Left colon (tissue), 2 donors: ENCODE measurements around the gene MTERF4. TPM values are rescaled to one million over a fixed set of nuclear protein-coding genes. Genes with fewer than 3 reads are reported as not detected.

ENCODE experiments used
- ATAC-seq: fragments of 200-7000 bp; cut with Tn5 transposase; one replicate; pipeline ENCODE4 v1.9.1; 2020; ENCODE audit warnings: mild to moderate bottlenecking, moderate library complexity
- DNase-seq, 2 donors: peaks; one replicate each; pipeline ENCODE4 v3.0.0-alpha.2; 2020
- intact Hi-C, 2 donors: fragments of 100-400 bp; cut with DNase I in 1 of 2; cut with micrococcal nuclease in 1 of 2; formaldehyde crosslinking; loops; one replicate each; pipeline versions ENCODE4 v1.11.2 to v1.14.0; 2022; cut with DNase I, micrococcal nuclease
- total RNA-seq, 2 donors: library from RNA; stranded (reverse); fragmentation: NEBNext Ultra II Directional; extraction: Animal tissue kit (Norgen Biotek cat#: 25700); gene quantifications; one replicate each; pipeline ENCODE4 v1.2.1, GENCODE V29; 2021
- donor health status: DM: no; HTN: no; CAD: no.
- donor health status: DM: yes; HTN: yes; CAD: no.

MTERF4 gene
- total RNA-seq, 2 donors from 2014 or later: 27.7 to 28.7 TPM

DNA sequence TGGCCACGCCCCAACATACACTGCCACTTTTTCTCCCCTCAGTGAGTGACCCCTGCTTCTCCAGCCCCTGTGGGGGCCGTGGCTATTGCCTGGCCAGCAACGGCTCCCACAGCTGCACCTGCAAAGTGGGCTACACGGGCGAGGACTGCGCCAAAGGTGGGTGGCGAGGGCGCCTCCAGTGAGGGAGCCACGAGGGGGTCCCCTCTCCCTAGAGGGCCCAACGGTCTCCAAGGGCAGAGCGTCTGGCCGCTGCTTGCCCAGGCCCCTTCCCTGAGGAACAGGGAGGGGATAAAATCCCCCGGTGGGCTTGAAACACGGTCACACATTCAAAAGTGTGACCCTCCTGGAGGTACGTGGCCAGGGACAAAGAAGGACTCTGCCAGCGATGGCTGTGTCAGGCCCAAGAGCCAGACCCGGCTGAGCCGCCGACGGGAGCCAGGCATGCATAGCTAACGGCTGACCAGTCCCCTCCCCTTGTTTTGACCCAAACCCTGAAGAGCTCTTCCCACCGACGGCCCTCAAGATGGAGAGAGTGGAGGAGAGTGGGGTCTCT, 37.2 kb downstream of the MTERF4 start:
- intact Hi-C loops: no loop called here
- no peak for DNase-seq
- no peak for ATAC-seq

DNA sequence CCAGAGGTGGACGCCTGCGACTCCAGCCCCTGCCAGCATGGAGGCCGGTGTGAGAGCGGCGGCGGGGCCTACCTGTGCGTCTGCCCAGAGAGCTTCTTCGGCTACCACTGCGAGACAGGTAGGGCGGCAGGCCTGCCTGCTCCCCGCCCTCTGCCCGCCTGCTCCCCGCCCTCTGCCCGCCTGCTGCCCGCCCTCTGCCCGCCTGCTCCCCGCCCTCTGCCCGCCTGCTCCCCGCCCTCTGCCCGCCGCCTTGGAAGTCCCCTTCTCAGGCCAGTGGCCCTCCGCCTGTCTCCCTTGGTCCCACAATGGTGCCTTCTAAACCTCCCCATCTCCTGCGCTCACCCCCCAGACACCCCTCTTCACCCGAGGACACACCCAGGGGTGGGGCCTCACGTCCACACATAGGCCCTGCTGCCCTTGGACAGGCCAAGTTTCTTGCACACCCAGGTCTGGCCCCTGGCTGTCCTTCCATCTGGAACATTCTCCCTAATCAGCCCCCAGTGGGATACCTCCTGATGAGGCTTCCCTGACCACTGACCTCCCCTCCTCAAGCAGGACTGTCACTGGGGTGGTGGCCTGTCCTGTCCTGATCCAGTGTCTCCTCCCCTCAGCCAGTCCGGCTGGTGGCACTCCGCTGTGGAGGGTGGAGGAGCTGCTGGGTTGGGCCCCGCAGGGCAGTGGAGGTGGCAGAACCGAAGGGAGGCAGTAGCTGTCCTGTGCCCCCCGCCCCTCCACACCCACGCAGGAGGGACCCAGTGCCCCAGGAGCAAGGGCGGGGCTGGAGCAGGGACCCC, 37.9 kb downstream of the MTERF4 start:
- intact Hi-C loops: no loop called here
- DNase-seq (peak; percentile 46 to 61), ATAC-seq (peak; percentile 93)

DNA sequence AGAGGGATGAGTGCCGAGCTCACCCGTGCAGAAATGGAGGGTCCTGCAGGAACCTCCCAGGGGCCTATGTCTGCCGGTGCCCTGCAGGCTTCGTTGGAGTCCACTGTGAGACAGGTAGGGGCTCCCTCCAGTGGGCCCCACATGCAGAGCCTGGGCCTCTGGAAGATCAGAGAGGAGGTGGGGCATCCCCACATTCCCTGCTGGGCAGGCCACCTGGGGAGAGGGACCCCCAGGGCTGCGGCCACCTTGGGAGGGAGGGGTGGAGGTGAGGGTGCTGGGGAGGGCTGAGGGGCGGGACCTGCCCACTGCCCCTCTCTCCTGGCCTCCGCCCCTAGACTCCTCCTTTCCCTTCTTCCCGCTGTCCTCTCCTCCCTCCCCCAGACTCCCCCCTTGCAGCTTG, 38.5 kb downstream of the MTERF4 start:
- ATAC-seq (peak; percentile 47), DNase-seq (no peak)
- intact Hi-C loops: no loop called here

DNA sequence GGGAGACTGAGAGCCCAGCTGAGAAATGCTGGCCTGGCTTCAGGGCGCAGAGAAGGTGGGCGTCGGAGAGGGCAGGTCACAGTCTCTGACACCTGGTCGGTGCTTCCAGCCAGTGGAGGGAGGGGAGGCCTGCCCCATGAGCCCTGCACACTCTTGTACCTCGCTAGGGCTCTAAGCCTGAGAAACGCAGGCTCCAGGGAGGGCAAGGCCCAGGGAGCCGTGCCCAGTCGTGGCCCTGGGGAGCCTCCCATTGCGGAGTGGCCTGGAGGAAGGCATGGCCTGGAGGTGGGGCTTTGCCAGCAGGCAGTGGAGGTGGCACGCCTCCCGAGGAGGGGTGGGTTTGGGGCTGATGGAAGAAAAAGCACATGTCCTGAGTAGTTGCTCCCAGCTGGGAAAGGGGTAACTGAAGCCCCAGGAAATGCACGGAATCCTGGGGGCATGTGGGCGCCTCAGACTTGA, 39.0 kb downstream of the MTERF4 start:
- DNase-seq (no peak), ATAC-seq (peak; percentile 49)
- intact Hi-C loops: no loop called here

DNA sequence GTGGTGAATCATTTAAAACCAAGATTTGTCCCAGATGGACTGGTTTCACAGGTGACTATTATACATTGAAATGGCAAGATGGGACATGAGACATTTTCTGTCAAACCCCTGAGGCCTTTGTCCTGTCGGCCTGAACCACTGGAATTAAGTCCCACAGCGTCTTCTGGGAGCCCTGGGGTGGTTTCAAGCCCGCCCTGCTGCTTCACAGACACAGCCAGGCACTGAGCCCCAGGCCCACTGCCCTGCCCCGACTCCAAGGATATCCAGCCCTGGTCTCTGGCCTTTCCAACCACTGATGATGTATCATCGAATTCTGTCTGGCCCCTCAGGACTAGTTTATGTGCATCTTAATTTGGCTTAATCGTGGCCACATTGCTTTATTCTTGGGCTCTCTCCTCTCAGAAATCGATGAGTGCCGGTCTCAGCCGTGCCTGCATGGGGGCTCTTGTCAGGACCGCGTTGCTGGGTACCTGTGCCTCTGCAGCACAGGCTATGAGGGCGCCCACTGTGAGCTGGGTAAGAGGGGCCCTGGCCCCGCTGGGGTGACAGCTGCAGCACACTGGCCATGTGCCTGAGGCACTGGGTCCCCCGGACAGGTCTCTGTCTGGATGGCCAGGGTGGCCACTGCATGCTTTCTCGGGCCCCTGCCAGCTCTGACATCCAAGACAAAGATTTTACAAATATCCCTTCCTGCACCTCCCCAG, 39.5 kb downstream of the MTERF4 start:
- ATAC-seq: no peak
- intact Hi-C loops: no loop called here

DNA sequence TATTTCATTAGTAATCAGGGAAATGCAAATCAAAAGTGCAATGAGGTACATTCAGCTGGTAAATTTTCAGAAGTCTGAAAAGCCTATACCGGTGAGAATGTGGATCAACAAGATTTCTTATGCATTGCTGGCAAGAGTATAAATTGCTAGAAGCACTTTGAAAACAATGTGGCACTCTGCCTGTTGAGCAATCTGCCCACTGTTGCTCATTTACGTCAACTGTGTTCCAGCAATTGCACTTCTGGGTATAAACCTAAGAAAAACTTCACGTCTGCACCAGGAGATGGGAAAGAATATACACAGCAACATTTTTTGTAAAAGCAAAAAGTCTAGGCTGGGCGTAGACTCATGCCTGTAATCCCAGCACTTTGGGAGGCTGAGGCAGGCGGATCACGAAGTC, 40.8 kb downstream of the MTERF4 start:
- intact Hi-C loops: no loop called here
- no peak for ATAC-seq
- no peak for DNase-seq

More for the DNA sequence above, 39.5 kb downstream of the MTERF4 start:
- no peak for DNase-seq

DNA sequence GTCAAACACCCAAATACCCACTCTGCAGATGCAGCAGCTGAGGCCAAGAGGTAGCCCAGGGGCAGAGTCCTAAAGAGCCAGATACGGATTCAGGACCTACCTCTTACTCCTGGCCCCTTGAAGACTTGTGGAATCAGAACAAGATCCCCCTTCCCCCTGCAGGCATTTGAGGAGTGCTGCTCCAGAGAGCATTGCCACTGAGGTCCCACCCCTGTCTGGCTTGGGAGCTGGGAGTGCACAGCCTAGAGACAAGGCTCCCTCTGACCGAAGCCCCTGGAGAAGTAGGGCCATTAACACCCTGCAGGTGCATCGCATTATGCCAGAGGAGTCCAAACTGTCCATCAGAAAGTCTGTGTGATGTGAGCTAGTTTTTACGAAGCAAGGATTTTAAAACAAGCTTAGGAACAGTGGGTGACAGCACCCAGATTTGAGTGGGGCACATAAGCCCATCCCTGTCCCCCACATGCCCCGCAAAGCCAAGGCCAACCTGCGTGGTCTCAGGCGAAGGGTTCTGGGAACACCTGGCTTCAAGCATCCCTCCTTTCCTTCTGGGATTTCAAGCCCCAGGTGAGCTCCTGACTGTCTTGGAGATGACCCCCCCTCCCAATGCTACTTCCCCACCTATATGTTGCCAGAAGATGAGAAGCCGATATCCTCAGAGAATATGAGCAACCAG, 48.4 kb downstream of the MTERF4 start:
- DNase-seq (no peak), ATAC-seq (no peak)
- intact Hi-C loops: no loop called here

DNA sequence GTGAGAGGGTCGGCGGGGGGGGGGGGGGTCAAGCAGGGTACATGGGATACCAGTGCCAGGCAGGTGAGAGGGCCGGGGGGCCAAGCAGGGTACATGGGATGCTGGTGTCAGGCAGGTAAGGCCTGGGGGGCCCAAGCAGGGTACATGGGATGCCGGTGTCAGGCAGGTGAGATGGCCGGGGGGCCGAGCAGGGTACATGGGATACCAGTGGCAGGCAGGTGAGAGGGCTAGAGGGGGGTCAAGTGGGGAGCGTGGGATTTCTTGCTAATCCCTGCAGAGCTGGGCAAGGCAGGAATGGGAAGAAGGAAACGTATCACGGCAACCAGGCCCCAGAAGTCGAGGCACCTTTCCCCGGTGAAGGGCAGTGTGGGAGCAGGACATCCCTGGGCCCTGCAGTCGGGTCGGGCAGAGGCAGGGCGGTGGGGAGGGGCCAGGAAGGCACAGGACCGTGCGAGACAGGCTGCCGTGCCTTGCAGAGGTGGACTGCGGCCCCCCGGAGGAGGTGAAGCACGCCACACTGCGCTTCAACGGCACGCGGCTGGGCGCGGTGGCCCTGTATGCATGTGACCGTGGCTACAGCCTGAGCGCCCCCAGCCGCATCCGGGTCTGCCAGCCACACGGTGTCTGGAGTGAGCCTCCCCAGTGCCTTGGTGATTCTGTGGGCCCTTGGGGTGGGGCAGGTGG, 49.3 kb downstream of the MTERF4 start:
- intact Hi-C loops: no loop called here
- no peak for DNase-seq
- no peak for ATAC-seq

DNA sequence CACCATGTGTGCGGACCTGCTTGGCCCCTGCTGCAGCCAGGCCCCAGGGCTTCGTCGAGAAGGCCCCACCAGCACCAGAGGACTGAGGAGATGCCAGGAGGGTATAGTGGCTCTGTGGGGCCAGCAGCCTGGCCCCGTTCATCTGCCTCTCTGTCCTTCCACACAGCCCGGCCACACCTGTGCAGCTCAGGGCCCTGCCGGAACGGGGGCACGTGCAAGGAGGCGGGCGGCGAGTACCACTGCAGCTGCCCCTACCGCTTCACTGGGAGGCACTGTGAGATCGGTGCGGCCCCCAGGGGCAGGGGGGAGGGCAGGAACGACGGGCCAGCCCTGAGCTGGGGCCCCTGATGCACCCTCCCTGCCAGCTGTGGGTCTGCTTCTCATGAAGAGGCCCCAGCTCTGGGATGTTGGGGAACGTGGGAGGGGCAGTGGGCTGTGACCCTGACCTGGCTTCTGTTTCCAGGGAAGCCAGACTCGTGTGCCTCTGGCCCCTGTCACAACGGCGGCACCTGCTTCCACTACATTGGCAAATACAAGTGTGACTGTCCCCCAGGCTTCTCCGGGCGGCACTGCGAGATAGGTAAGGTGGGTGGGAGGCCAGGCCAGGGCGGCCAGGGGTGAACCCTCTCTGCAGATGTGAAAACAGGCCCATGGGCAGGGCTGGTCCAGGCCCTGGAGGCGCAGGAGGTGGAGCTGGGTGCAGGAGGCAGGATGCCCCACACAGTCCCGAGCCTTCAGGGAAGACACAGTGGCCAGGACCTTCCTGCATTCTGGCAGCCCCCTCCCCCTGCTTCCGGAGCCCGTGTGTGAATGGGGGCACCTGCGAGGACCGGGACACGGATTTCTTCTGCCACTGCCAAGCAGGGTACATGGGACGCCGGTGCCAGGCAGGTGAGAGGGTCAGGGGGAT, 50.3 kb downstream of the MTERF4 start:
- ATAC-seq (no peak), DNase-seq (peak in 1 of 2 donors; percentile 20)
- intact Hi-C loops: no loop called here

DNA sequence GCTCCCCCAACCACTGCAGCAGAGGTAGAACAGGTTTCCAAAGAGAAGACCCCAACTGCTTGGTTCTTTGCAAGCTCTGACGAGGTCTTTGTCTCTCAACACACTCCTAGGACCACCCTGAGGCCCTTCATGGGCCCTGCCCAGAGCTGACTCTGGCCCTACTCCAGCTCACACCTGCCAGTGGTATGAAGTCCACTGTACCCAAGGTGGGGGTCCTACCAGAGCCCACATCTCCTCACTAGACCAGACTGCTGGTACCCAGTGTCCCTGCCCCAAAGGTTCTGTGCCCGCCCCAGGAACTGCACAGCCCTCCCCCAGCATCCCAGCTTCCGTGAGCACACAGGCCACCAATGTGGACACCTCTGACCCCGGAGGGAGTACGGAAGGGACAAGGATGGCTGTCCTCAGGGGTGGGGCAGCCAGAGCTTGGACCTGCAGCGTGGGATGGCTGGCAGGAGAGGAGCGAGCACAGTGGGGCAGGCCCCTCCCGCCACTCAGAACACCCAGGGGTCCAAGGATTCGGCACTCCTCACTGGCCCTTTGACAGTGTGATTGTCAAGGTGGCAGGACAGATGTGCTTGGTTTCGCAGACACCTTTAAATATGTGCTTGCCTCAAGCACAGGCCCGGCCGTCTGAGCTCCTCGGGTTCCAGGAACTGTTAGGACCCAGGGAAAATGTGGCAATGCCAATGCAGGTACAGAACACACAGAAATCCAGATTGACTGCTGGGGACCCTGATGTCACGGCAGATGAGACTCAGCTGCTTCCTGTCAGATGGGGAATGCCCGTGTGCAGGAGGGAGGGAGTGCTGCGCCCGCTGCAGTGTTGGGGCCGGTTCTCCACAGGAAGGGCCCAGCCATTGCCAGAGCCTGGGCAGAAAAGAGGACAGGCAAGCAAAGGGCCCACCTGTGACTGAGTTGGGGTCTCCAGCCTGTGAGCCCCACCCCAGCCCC, 51.2 kb downstream of the MTERF4 start:
- no peak for DNase-seq
- intact Hi-C loops: no loop called here
- no peak for ATAC-seq

DNA sequence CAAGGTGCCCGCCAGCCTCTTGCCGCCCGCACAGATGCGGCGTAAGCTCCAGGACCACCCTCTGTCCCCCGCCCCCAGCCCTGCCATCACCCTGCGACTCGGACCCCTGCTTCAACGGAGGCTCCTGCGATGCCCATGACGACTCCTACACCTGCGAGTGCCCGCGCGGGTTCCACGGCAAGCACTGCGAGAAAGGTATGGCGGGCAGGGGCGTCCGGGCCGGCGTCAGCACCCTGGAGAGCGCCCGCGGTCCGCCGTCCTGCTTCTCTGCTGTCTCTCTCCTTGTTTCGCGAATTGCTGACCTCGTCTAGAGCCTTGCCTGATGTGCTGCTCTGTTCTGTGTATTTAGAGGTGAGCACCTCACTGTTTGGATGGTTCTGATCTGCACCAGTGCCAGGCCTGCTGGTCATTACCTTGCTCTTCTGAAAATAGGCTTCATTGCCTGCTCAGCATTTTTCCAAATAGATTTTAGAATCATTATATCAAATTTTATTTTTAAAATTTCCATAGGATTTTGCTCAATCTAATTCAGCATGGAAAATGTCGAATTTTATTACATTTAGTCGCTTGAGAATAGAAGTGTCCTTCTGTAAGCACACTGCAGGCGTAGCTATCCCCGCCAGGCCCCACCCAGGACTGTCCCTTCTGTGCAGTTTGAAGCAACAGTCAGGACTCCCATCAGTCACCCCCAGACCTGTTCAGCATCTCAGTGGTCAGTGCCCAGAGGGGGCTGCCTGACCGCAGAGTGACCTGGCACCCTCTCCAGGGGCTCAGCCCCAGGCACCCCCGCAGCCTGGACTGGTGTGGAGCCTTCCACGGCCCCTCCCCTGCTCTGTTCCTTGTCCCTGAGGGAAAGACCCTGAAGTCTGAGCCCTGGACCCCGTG, 52.1 kb downstream of the MTERF4 start:
- ATAC-seq (no peak), DNase-seq (no peak)
- intact Hi-C loops: no loop called here

DNA sequence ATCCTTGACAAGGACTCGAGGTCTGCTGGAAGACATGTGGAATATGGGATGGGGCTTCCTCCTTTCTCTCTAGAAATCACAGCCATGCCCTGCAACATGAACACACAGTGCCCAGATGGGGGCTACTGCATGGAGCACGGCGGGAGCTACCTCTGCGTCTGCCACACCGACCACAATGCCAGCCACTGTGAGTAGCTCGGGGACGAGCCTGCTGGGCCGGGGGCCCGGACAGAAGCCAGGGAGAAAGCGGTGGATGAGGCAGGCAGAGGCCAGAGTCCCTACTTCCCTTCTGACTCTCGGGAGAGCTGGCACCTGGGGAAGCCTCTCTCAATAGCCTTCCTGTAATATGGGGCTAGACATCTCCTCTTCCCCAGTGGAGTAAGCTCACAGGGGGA, 53.1 kb downstream of the MTERF4 start:
- intact Hi-C loops: no loop called here
- DNase-seq (no peak), ATAC-seq (no peak)

DNA sequence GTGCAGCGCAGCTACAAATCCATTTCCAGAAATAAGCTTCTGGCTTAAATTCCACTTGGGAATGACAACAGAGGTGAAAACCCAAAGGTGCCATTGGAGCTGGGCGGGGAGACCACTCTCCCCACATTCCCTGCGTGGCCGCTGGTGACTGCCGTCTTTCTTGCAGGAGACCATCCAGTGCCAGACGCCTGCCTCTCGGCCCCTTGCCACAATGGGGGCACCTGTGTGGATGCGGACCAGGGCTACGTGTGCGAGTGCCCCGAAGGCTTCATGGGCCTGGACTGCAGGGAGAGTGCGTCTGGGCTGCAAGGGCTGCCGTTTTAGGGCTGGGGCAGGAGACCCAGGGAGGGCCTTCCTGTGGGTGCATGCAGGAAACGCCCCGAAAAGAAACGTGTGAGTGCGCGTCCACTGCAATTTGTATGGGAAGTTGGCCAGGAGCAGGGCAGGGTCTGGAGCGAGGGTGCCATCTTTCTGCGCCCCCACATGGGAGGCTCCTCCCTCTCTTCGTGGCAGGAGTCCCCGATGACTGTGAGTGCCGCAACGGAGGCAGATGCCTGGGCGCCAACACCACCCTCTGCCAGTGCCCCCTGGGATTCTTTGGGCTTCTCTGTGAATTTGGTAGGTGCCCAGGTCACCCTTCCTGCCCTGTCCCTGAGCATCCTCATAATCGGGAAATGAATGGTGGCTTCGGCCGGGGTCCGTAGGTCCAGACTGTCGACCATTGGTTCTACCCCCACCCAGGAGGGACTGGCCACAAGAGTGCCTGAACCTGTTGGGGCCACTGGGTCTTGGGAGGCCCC, 53.7 kb downstream of the MTERF4 start:
- intact Hi-C loops: no loop called here
- DNase-seq (no peak), ATAC-seq (no peak)

DNA sequence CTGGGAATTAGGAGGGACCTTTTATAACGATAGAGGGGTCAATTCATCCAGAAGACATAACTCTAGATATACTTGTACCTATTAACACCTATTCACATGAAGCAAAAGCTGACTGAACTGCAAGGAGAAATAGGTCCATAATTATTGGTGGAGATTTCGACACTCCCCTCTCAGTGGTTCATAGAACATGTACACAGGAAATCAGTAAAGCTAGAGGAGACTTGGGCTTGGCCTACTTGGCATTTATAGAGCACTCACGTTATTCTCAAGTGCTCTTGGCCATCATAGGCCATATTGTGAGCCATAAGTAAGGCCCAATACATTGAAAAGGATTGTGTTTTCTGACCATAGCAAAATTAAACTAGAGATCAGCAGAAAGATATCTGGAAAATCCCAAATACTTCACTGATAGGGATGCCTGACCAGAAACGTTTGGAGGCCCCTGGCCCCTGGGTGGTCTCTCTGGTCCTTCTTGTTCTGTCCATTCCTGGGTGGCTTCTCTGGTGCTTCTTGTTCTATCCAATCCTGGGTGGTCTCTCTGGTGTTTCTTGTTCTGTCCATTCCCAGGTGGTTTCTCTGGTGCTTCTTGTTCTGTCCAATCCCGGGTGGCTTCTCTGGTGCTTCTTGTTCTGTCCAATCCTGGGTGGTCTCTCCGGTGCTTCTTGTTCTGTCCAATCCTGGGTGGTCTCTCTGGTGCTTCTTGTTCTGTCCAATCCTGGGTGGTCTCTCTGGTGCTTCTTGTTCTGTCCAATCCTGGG, 54.7 kb downstream of the MTERF4 start:
- intact Hi-C loops: no loop called here
- DNase-seq (no peak), ATAC-seq (no peak)
